ENCODE measurements around the gene RPS2.
"Not testable (repeated sequence)": the region's sequence is repeated elsewhere in the genome, so short reads cannot be mapped to it uniquely, and the experiment has no call there.

The RPS2 gene

DNA sequence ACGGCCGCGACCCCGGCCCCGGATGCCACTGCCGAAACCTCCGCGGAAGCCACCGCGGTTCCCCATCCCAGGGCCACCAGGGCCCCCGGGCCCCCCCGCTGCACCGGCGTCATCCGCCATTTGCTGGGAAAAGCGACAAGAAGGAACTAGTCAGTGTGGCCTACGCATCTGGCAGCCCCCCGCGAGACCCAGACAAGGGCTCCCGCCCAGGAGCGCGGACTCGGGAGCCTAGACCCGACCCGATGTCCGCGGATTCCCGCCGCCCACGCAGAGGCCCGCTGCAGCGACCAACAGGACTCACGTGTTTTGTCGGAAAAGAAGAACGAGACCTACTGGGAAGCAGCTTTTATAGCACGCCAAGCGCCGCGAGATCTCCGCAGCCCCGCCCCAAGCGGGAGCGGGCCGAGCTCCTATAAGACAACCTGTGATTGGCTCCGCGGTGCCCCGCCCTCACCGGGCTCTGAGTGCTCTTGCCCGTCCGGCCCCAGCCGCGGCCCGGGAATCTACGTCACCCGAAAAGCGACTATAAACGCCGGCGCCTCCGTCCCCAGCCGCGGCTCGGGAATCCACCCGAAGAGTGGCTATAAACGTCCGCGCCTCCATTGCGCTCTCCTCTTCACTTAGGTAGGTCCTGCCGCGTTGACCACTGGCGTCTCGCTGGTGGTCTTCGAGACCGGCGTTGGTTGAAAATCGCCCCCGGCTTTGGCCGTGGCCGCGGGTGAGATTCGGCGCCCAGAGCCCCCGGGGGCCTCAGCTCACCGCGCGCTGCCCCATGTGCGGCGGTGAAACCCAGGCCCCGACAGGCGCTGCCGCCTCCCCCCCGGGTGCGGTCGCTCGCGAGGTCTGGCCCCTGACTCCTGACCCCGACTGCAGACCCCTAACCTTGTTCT, at the start of gene RPS2:
Gene RPS2 (minus strand): TSS at position 321 of the 890 bp plus-strand sequence. CDS start 201 bp downstream, at position 120.
- DNase-seq, result peak; percentile 100

DNA sequence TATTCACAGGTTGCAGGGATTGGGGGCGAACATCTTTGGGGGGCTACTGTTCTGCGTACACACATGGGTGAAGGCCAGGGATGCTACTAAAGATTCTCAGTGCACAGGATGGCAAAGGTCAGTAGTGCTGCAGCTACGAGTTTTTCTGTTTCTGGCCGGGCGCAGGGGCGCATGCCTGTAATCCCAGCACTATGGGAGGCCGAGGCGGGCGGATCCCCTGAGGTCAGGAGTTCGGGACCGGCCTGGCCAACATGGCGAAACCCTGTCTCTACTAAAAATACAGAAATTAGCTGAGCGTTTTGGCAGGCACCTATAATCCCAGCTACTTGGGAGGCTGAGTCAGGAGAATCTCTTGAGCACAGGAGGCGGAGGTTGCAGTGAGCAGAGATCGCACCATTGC, 48.9 kb upstream of the RPS2 start:
- no peak for DNase-seq

DNA sequence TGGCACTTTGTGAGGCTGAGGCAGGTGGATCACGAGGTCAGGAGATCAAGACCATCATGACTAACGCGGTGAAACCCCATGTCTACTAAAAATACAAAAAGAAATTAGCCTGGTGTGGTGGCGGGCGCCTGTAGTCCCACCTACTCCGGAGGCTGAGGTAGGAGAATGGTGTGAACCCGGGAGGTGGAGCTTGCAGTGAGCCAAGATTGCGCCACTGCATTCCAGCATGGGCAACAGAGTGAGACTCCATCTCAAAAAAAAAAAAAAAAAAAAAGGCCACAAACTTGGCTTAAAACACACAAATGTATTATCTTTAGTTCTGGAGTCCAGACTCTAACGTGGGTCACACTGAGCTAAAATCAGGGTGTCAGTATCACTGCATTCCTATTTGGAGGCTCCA, 47.1 kb upstream of the RPS2 start:
- not testable (repeated sequence) for DNase-seq

DNA sequence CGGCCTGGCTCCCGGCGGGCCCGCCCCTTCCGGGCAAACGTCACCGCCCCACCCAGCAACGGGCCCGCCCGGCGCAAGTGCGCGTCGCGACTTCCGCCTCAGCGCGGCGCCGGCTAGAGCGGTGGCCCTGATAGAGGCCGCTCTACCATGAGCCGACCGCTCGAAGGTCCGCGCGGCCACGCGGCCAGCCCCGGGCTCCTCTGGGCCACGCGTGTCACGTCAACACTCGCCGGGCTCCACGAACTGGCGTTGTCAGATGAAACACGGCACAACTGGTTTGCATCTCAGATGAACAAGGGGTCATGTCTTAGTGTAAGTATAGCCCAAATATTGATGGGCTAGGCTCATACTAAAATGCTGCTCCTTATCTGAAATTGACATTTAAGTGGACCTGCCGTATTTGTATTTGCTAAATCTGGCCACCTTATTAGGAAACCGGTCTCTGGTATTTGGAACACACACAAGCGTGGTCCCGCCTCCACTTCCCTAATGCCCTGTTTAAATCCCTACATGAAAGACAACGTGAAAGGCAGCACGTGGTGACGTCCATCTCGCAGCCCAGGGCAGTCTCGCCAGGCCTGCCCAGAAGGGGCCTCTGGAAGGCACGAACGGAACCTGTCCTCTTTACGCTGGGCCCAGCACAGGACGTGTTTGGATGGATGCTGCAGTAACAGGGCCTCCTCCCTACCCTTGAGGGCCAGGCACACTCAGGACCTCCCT, 45.3 kb upstream of the RPS2 start, which contains the start of gene ZNF598:
Gene ZNF598 (minus strand): TSS at position 31 of the 720 bp plus-strand sequence.
- peak; percentile 84 for DNase-seq

DNA sequence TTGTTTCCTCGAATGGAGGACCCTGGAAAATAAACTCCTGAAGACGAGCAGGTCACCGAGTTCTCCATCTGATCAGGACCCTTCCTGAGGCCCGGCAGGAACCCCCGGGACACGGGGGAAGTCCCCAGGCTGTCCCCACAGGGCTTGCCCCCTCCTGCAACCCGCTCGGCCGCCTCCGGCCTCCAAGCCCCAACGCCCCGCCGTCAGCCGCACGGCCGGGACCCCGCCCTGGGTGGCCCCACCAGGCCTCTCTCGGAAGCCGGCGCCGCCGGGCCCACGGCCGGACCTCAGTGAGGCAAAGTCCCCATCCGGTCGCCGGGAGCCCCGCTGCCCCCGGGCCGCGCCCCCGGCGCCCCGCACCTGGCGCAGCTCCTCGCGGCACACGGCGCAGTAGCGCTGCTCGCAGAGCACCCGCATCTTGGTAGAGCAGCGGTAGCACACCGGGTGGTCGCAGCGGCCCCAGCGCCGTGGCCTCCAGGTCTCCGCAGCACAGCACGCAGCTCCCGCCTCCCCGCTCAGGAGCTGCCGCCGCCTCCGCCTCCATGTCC, 44.6 kb upstream of the RPS2 start:
- no peak for DNase-seq

DNA sequence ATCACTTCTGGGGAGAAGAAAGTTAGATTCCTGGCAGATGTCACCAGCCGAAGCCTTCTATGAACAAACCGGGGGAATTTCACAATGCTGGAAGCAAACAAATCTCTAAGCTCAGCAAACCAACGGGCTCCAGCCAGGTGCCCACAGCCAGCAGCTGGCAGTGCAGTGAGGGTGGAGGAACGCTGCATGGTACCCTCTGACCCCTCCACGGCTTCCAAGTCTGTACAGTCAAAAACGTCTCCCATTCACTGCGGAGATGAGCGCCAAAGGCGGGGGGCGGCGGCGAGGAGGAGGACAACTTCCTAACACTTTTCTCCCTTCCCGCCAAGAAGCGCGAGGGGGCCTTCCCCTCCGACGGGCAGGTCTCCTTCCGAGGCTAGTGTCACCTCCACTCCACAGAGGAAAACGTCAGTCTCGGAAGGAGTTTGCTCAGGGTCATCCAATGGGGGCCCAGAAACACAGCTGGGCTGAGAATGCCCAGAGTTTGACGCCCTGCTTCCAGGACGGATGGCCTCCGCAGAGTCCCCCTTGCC, 44.1 kb upstream of the RPS2 start:
- no peak for DNase-seq

DNA sequence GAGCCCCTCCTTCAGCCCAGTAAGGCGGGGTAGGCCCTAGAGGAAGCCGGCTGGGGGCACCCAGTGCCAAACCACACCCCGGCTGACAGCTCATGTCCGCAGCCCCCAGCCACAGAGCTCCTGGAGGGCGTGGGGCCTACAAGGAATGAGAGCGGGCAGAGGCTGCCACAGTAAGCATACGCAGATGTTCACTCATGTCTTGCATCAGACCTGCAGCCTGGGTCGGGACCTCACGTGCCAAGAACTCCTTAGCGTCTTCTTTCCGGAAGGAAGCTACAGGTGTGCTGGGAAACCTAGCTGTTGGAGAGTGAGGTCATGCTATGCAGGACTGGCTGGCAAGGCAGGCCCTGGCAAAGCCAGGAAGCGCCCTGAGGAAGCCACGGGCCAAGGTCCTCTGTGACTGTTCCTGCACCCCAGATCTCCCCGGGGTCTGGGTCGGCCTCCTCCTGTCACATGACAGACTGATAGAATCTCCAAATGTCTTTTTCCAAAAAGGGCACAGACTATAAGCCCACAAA, 43.4 kb upstream of the RPS2 start:
- DNase-seq, result peak; percentile 33

DNA sequence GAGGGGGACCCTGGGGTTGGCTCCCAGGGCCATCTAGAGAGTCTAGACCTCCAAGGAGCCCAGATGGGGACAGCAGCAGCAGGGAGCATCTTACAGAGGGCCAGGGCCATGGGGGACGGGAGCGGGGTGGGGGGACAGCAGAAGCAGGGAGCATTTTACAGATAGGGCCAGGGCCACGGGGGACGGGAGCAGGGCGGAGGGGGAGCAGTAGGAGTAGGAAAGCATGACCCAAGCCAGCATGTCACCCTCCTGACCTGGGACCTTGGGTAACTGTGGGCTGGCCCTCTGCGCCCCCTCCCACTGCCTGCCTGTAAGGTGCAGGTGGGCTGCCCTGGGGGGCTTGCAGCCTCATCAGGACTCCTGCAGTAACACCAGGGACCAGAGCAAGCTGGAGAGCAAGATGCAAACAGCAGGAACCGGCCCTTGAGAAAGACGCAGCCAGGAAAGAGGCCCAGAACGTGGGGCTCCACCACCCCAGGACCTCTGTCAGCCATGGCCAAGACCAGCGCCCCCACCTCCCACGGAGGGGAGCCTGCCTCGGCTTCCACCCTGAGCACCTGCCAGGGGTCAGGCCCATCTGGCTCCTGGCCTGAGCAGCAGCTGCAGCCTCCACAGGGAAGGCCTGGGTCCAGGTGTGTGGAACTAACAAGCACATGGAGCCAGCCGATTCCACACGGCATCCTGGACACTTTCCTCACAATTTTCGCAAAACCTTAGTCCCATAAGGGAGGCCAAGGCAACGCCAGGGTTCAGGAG, 42.6 kb upstream of the RPS2 start:
- DNase-seq, result no peak

DNA sequence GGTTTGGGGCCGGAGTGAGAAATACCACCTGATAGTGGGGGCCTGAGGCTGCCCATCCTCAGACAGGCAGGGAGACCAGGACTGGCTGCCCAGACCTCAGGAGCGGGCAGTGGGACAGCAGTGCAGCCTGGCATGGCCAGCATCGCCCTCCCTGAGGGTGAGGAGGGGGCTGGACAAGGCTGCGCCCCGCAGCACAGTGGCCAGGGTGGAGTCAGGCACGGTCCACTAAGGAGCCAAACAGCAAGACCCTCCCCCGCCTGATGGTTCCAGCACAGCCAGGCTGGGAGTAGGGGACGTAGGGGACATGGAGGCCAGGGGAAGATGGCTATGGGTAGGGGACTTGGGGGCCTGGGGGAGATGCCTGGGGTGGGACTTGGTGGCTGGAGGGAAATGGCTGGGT, 41.7 kb upstream of the RPS2 start:
- no peak for DNase-seq

DNA sequence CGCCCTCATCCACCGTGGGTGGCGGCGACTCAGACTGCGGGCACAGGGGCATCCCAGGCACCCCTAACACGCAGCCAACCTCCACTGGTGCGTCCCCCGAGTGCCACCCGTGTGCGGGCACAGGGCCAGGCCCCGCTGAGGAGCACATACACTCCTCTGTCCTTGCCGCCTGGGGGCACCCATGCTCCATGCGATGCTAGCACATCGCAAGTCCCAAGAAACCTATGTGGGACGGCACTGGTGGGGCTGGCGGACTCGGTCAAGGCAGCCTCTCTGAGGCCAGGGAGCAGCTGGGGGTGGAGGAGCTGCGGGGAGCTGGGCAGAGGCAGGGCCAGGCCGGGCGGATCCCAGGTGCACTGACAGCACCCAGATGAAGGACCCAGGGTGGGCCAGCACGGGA, 41.0 kb upstream of the RPS2 start:
- no peak for DNase-seq

DNA sequence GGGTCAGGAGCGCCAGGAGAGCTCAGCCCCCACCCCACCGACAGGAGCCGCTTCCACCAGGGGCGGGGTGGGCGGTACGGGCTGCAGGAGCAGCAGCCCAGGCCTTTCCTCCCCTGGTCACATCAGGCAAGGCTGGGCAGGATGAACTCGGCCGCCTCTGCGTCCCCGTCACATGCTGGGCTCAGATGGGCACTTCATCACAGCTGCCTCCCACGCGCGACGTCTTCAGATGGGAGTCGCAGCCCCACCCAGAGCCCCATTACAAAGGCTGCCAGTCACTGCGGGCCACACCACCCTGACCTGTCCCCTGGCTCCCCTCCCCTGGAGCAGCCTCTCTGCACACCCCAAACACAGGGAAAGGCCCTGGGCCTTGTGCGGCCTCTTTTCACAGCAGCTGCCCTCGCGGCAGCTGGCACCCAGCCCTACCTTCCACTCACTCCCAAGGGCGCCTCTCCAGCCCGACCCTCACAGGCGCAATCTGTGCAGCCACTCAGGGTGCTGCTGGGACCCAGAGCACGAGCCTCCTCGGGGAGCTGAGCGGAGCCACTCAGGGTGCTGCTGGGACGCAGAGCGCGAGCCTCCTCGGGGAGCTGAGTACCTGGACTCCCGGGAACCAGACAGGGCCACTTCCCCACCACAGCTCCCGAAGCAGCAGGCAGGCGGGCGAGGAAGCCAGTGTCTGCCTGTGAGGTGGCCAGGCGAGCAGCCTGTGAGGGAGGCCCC, 40.3 kb upstream of the RPS2 start:
- no peak for DNase-seq

DNA sequence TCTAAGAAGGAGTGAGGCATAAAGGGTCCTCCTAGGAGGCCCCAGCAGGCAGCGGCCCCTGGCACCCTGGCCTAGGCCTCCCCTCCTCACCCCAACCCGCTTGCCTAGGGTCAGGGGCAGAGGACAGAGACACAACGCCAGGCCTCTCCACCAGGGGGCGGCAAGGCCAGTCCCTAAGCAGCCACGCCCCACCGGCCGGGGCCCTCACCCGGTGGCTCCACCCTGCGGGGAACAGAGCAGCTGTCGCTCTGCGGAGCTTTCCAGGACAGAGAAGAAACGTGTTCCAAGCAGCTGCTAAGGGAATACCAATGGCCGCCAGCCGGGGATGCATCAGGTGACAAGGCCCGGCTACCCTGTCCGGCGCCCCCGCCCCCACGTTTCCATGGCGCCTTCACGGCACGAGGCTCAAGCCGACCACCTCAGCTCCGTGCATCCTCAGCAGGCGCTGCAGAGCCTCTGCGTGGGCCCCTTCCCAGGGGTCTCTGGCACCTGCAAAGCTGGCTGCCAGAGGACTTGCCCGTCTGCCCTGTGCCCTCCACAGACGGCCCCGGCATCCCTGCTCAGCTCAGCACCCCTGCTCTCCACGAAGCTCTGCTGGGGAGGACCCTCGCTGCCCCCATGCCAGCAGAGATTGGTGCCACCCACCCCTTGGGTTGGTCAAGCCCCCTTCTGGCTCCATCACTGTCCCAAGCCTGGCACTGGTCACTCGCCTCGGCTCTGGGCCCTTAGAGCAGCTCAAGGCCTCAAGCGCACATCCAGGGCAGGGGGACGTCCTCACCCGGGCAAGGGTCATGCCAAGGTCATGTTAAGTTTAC, 39.4 kb upstream of the RPS2 start:
- peak; percentile 88 for DNase-seq

DNA sequence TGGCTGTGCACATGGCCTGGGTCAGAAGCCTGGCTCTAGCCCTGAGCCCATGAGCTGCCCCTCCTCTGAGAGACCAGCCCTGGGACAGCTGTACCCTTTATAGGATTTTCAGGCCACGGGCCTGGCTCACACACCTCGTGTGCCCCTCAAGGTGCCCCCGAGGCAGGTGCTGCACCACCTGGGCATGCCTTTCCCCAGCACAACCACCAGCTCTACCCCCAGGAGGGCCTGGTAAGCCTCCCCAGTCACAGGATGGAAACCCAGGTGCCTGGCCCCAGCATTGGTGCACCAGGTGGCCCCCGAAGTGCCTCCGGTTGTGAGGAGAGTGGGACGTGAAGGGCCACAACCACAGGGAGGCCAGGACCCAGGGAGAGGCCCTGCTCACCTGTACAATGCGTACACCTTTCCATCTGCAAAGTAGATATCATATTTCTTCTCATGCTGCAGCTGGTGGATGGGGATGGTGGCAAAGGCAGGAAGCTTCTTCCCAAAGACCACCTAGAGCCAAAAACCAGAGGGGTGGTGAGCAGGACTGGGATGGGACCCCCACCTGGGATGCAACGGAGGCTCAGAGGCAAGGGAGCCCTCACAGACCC, 38.7 kb upstream of the RPS2 start:
- no peak for DNase-seq

DNA sequence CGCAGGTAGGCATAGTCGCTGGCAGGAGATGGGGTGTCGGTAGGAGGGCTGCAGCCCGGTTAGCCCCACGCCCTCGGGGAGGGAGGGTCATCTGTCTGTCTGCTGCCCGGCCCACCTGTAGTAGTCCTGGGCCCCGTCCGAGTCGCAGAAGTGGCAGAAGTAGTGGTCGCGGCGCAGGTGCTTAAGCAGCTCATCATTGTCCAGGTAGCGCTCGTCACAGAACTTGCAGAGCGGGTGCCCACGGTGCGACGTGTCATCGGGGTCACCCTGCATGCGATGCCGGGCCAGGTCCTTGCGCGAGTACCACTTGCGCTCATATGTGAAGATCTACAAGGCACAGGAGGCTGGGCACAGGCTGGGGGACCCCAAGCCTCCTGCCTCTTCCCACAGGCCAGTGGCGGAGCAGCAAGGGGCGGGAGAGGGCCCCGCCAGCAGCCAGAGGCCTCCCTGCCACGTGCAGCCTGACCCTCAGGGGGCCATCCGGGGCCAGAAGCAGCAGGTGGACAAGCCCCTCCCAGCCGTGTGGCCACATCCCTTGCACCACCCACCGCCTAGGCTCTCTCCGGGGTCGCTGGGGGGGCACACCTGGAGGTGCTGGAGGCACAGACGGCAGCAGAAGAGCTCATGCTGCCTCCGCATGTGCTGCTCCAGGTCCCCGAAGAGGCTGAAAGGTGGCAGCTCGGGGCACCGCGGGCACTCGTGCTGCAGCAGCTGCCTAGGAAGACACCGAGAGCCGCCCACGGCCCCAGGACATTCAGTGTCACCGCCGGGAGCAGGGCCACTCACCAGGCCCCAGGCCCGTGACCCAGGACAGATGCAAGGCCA, 38.0 kb upstream of the RPS2 start:
- no peak for DNase-seq

DNA sequence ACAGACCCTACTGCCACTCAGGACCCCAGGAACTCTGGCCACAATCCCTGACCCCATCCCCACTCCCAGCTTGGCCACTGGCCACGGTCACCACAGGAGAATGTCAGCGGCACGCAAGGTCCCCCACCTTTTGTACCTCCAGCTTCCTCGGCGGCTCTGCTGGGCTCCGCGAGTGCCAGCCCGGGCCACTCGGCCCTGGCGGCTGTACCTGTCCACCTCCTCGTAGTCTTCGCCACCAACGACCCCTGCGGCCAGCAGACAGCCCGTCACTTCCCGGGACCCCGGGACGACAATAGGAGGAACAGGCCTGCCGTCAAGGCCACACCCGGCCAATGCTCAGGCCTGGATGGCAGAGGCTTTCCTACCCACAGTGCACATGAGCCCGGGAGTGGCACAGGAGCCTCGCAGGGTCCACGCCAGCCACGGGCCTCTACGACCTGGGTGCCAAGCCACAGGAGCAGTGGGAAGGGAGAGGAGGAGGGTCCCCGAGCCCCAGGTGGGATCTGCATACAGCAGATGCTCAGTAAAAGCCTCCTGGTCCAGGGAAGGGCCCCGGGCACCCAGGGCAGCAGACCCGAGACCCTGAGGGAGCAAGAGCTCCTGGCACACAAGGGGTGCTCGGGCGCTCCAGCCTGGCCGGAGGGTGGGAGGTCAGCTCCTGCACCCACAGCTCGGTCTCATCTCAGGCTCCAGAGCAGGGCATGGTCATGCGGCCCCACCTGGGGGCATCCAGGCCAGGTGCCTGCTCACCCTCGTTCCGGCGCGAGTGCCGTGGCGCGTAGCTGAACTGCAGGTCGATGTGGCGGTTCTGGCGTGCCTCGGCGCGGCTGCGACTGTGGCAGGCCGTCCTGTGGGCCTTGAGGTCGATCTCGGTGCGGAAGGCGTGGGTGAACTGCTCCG, 37.1 kb upstream of the RPS2 start:
- DNase-seq, result no peak

DNA sequence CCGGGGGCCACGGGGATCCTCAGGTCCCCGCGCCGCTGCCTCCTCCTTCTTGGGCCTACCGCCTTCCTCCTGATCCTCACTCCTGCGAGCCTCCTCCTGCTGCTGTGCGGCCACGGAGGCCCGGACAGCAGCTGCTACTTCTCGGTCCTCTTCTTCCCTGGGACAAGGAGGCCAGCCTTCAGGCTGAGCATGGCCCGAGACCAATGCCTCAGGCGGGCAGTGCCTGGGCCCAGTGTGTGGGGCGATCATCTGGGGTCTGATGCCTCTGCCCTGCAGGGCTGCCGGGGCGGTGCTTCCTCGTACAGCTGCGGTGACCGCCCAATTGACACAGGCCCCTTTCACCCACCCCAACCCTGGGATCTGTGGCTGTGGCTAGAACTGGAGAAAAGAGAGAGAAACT, 36.4 kb upstream of the RPS2 start:
- DNase-seq, result no peak

DNA sequence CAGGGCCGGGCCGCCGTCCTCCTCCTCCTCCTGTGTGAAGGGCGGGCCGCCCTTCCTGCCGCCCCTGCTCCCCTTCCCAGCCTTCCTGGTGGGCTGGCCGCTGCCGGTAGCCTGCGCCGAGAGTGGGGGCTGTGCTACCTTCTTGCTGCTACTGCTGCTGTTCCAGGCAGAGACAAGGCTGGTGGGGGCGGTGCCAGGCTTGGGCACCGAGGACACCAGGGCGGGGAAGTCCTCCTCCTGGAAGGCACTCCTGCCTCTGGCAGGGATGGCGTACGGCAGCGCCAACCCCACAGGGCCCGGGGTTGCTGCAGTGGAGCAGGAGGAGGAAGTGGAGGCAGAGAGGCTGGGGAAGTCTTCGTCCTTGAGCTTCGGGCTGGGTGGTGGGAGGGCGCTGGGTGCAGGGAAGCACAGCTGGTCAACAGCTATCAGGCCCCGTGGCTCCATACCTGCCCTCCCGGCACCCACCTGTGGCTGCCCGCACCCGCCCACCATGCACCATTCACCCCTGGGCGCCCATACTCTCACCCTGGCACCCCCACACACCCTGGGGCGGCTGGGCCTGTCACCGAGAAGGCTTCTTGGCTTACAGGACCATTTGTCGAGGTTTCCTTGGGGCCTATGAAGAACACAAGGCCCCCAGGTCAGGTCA, 35.4 kb upstream of the RPS2 start:
- DNase-seq, result no peak
